Measurements from ENCODE around the gene IL26. TPM values are rescaled to one million over a fixed set of nuclear protein-coding genes. Genes with fewer than 3 reads are reported as not detected.

The IL26 gene
- total RNA-seq, 2 experiments from 2014 or later: 2.3 to 3.3 TPM

DNA sequence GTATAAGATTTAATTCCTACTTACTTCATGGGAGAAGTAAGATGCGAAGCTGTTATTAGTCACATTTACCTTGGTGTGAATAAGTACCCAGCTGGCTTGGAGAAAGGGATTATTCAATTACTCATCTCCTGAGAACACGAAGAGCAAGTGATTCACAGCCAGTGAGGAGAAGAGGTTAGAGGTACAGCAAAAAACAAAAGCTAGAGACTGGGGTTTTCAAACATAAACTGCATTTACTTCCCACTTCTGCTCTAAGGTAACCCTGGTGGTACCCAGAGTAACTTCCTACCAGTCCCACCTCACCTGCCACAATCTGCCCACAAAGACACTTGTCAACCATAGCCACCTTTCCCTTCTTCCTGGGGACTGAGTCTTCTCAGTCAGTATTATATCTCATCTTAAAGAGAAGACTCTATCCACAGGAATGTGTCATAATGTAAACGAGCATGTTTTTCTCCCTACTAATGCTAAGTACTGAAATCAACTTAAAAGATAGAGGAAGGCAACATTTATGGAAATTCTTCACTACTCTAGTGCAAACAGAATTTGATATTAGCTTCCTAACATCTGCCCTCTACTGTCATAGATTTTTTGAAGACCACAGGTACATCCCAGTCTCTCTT lies 33.8 kb upstream of the IL26 start:
- Mint-ChIP-seq H3K27me3 (peaks cover 55% of the 10 kb centered on the region), H3K9me3 (no peaks in the 10 kb centered on the region), H3K4me1 (peaks cover 29% of the 10 kb centered on the region), H3K27ac (peak overlapping the region; percentile 11), H3K36me3 (ENCODE audit: low read depth) (peaks cover 3% of the 10 kb centered on the region), H3K4me3 (no peak overlapping the region)
- CTCF ChIA-PET: interaction anchor here (0.6 to 1.0 kb wide), 2 partner anchors 36 to 57 kb away, joined by 4 read pairs; no protein-coding TSS in a partner anchor
- DNase-seq: peak; percentile 45
- POLR2A ChIA-PET: interaction anchor here (1.1 kb wide), 1 partner anchor 18 kb away, joined by 3 read pairs; no protein-coding TSS in a partner anchor

DNA sequence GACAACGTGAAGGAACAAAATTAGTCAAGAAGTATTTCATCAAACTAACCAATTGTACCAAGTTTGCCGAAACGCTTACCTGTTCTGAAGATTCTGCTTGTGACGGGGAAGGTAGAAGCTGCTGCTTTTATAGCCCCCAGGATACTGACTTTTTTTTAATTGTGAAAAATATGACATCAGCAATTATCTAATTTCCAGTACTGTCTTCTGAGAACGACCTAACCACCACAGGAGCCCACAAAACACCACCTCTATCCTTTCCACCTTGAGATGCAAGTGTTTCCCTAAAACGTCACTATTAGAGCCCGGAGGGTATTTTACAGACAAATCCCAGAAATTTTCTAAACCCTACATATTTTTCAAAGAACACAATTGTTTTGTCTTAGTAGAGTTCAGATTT lies 27.9 kb upstream of the IL26 start, which contains the start of gene IL22:
IL22 (minus strand) TSS at position 101 of the 400 bp plus-strand sequence. CDS start 156 bp downstream, outside the sequence.
- Mint-ChIP-seq H3K4me1 (peaks cover 19% of the 10 kb centered on the region), H3K36me3 (ENCODE audit: low read depth) (no peaks in the 10 kb centered on the region), H3K9me3 (no peaks in the 10 kb centered on the region), H3K27me3 (peaks cover 53% of the 10 kb centered on the region), H3K4me3 (no peak within 1 kb of the TSS), H3K27ac (no peak within 1 kb of the TSS)
- ChIA-PET POLR2A (interaction anchor here (1.5 kb wide), 1 partner anchor 37 kb away, joined by 3 read pairs; no protein-coding TSS in a partner anchor), CTCF (no interaction called here)
- DNase-seq: no peak

DNA sequence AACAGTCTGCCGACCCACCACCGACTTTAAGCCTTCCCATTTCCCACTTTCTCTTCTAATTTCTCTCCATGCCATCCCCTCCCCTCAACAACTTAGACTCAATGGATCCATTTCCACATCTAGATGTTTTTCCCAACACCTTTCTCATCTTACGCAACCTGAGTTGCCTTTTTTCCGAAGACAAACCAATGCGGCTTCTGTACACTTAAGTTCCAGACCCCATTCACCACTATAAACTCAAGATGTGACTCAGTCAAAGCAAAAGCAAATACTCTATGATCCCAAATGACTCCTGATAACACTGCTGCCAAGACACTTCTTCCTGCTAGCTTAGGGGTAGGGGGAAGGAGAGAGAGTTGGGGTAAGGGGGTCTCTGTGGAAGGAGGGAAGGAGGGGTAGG lies 26.5 kb upstream of the IL26 start:
- Mint-ChIP-seq H3K27ac (no peak overlapping the region), H3K4me1 (peaks cover 19% of the 10 kb centered on the region), H3K9me3 (no peaks in the 10 kb centered on the region), H3K36me3 (ENCODE audit: low read depth) (no peaks in the 10 kb centered on the region), H3K4me3 (no peak overlapping the region), H3K27me3 (peaks cover 49% of the 10 kb centered on the region)
- no peak for DNase-seq
- ChIA-PET POLR2A (no interaction called here), CTCF (no interaction called here)

DNA sequence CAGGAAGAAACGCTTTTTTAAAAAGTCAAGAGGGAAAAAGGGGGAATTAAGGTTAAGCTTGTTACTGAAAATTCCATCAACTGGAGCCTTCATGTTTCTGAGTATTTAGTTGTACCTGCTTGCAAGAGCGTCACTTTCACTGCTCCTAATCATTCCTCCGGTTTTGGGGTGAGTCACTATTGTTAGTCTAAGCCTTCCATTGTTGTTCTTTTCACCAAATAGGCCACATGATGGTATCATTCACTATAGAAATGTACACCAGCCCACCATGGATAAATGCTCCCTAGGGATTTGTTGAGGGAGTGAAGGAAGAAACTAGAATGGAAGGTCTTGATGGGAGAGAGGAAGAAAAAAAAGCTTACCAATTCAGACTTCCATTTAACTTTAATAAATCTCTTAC lies 24.8 kb upstream of the IL26 start:
- Mint-ChIP-seq H3K9me3 (no peaks in the 10 kb centered on the region), H3K27ac (no peak overlapping the region), H3K4me3 (no peak overlapping the region), H3K4me1 (peaks cover 19% of the 10 kb centered on the region), H3K27me3 (peaks cover 55% of the 10 kb centered on the region), H3K36me3 (ENCODE audit: low read depth) (no peaks in the 10 kb centered on the region)
- ChIA-PET CTCF (interaction anchor here (0.6 to 1.2 kb wide), 2 partner anchors 14 to 67 kb away, joined by 3 read pairs; no protein-coding TSS in a partner anchor), POLR2A (interaction anchor here (0.5 kb wide), 1 partner anchor 479 kb away, joined by 3 read pairs; no protein-coding TSS in a partner anchor)
- no peak for DNase-seq

DNA sequence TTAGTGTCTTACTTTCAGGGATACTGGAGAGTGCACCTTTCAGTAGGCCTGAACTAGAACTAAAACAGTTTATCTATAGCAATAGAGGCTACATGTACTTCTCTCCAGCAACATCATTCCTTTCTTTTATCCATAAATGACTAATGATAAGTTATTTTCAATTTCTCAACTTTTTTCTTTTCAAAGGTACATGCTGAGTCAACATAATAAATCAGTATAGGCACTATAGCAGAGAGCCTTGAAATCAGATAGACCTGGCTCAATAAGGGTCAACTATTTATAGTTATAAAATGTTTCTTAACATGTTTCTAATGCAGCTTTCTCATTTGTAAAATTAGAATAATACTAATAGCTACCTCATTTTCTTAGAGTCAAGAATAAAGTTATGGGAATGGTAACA lies 22.2 kb upstream of the IL26 start:
- CTCF ChIA-PET: interaction anchor here (0.9 to 1.0 kb wide), 2 partner anchors 11 to 25 kb away, joined by 3 to 4 read pairs; no protein-coding TSS in a partner anchor
- no peak overlapping the region for H3K27ac Mint-ChIP-seq
- peaks cover under 1% of the 10 kb centered on the region for H3K9me3 Mint-ChIP-seq
- H3K27me3 Mint-ChIP-seq: peaks cover 45% of the 10 kb centered on the region
- DNase-seq: no peak
- peaks cover 14% of the 10 kb centered on the region for H3K4me1 Mint-ChIP-seq
- no peaks in the 10 kb centered on the region for H3K36me3 Mint-ChIP-seq (ENCODE audit: low read depth)
- POLR2A ChIA-PET: no interaction called here
- H3K4me3 Mint-ChIP-seq: no peak overlapping the region

DNA sequence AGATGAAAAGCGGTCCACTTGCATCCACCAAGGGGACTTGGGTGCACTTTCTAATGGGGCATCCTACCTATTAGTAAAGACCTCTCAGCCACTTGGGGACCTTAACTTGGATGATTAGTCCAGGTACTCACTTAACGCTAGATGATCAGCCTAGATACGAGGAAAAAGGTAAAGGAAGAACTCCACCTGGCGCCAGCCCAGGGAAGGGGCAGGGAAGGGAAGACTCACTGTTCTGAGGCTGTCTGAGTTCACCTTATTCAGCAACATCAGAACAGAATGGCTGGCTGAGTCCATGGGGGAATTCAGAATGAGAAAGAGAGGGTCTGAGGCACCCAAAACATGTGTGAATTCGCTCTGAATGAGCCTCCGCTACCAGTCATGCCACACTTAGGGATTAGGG lies 20.7 kb upstream of the IL26 start:
- no peak overlapping the region for H3K4me3 Mint-ChIP-seq
- ChIA-PET CTCF (no interaction called here), POLR2A (no interaction called here)
- peaks cover 3% of the 10 kb centered on the region for H3K36me3 Mint-ChIP-seq (ENCODE audit: low read depth)
- no peak overlapping the region for H3K27ac Mint-ChIP-seq
- no peak for DNase-seq
- peaks cover 18% of the 10 kb centered on the region for H3K4me1 Mint-ChIP-seq
- peaks cover 5% of the 10 kb centered on the region for H3K9me3 Mint-ChIP-seq
- H3K27me3 Mint-ChIP-seq: peaks cover 32% of the 10 kb centered on the region

DNA sequence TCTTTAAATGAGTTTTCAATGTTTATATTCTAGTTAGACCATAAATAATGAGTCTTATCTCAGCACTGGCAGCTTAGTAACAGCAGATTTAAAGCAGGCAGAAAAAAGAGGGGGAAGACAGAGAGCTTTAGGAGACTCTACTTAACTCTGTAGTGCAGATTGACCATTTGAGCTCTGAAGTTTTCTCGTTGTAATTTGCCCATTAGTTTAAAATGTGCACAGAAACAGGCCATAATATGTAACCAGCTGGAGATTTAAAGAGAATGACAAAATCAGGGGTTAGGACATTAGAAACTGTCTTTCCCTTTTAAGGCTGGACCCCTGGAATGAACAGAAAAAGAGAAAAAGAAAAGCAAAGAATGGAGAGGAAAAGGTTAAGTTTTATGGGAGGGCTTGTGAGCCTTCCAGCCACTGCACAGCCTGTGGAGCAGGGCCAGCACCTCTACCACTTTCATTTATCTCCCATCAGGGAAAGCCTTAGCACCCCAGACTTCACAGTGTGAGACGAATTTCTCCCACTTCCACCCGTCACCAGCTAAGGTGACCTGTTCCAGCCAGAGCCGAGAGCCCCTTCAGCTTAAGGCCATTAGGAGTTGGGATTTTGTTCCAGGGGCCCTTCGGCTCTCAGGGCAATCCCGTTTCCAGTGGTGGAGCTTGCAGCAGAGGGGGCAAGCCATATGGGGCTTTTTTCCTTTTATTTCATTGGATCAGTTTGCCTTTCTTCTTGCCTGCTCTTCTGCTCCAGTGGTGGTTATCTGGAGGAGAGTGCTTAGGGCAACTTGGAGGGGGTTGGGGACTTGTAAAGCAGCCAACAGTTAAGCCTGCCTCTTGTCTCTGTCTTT lies 19.8 kb upstream of the IL26 start:
- Mint-ChIP-seq H3K27me3 (peaks cover 30% of the 10 kb centered on the region), H3K27ac (no peak overlapping the region), H3K36me3 (ENCODE audit: low read depth) (peaks cover 3% of the 10 kb centered on the region), H3K9me3 (peaks cover 5% of the 10 kb centered on the region), H3K4me1 (peaks cover 24% of the 10 kb centered on the region), H3K4me3 (no peak overlapping the region)
- ChIA-PET CTCF (interaction anchor here (0.9 to 1.3 kb wide), 2 partner anchors 14 to 205 kb away, joined by 3 to 4 read pairs; no protein-coding TSS in a partner anchor), POLR2A (no interaction called here)
- no peak for DNase-seq

DNA sequence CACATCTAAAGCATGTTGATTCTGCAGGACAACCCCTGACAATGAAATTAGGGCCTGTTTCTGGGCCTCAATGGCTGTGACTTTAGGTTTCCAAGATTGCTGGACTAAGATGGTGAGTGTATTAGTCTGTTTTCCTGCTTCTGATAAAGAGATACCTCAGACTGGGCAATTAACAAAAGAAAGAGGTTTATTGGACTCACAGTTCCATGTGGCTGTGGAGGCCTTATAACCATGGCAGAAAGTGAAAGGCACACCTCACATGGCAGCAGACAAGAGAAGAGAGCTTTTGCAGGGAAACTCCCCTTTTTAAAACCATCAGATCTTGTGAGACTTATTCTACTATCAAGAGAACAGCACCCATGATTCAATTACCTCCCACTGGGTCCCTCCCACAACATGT lies 17.2 kb upstream of the IL26 start:
- Mint-ChIP-seq H3K27ac (no peak overlapping the region), H3K27me3 (peaks cover 15% of the 10 kb centered on the region), H3K9me3 (peaks cover 7% of the 10 kb centered on the region), H3K4me3 (no peak overlapping the region), H3K36me3 (ENCODE audit: low read depth) (peaks cover 6% of the 10 kb centered on the region), H3K4me1 (peaks cover 43% of the 10 kb centered on the region)
- ChIA-PET CTCF (no interaction called here), POLR2A (interaction anchor here (1.2 kb wide), 1 partner anchor 464 kb away, joined by 3 read pairs; no protein-coding TSS in a partner anchor)
- no peak for DNase-seq

DNA sequence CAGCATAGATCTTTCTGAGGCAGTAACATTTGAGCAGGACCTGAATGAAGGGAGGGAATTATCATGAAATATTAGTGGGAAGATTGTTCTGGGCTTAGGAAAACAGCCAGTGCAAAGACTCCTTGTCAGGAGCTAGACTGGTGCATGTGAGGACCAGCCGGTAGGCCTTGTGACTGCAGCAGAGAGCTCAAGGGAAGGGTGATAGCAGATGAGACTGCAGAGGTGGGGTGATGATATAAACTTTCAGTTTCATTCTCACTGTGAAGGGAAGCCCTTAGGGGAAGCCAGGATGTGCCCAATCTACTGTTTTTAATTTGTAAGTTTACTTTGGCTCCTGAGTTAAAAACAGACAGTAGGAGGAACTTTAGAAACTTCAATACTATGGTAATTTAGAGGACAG lies 15.4 kb upstream of the IL26 start:
- Mint-ChIP-seq H3K4me3 (peak overlapping the region; percentile 50), H3K4me1 (peaks cover 61% of the 10 kb centered on the region), H3K9me3 (peaks cover 7% of the 10 kb centered on the region), H3K36me3 (ENCODE audit: low read depth) (peaks cover 6% of the 10 kb centered on the region), H3K27me3 (peaks cover under 1% of the 10 kb centered on the region), H3K27ac (peak overlapping the region; percentile 88)
- ChIA-PET CTCF (interaction anchor here (0.6 to 2.2 kb wide), 8 partner anchors 10 to 201 kb away, joined by 3 to 12 read pairs (median 3); no protein-coding TSS in a partner anchor), POLR2A (interaction anchor here (0.6 to 2.2 kb wide), 11 partner anchors 9 to 200 kb away, joined by 3 to 8 read pairs (median 3); partner anchors contain the start of gene IL26)
- peak; percentile 67 for DNase-seq

DNA sequence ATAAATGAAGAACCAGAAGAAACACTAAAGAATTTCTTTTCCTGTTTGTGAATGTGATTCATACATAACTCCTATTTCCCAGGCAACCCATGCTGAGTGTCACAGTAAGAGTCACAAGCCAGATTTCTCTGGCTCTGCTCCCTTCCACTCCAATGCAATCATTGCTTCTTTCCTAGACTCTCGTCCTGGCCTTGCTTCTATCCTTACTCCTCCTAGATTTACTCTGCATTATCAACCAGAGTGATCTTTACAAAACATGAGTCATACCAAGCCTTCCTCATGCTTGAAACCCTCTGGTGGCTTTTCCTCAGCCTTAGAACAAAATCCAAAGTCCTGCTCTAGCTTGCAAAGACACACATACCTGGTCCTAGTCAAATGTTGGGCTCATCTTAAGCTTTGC lies 14.5 kb upstream of the IL26 start:
- H3K4me1 Mint-ChIP-seq: peaks cover 68% of the 10 kb centered on the region
- peak overlapping the region; percentile 88 for H3K27ac Mint-ChIP-seq
- DNase-seq: no peak
- H3K4me3 Mint-ChIP-seq: no peak overlapping the region
- ChIA-PET POLR2A (interaction anchor here (2.2 kb wide), 1 partner anchor 38 kb away, joined by 6 read pairs; no protein-coding TSS in a partner anchor), CTCF (interaction anchor here (1.1 to 2.2 kb wide), 2 partner anchors 17 to 76 kb away, joined by 3 to 12 read pairs; no protein-coding TSS in a partner anchor)
- H3K36me3 Mint-ChIP-seq (ENCODE audit: low read depth): peaks cover 9% of the 10 kb centered on the region
- no peaks in the 10 kb centered on the region for H3K27me3 Mint-ChIP-seq
- peaks cover 7% of the 10 kb centered on the region for H3K9me3 Mint-ChIP-seq

DNA sequence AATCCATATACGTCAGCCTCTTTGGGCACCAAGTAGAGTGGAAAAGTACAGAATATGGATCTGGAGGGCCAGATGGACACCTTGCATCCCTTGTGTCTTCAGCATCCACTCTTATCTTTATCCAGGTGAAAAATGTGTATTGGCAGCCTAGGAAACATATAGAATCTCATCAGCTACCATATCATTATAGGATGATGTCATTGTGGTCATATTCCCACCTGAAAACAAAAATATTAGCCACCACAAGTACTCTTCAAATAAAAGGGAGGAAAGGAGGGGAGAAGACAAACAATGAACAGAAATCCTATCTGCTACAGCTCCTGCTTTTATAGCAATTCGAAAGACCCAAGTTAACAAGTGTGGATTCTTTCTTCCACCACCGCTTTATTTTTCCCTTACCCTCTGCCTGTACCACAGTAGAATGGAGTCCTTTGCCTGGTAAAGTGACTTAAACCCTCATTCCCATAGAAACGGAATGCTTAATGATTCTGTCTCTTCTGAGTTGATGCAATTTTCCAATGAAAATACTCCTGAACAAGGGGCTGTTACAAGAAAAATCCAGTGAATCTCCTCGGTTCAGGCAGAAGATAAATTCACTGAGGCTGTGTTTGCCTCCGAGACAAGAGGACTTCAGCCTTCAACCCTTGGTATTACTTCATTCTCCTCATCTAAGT lies 13.8 kb upstream of the IL26 start:
- no peak for DNase-seq
- H3K36me3 Mint-ChIP-seq (ENCODE audit: low read depth): peaks cover 9% of the 10 kb centered on the region
- no peak overlapping the region for H3K4me3 Mint-ChIP-seq
- POLR2A ChIA-PET: interaction anchor here (2.2 kb wide), 1 partner anchor 38 kb away, joined by 6 read pairs; no protein-coding TSS in a partner anchor
- no peaks in the 10 kb centered on the region for H3K27me3 Mint-ChIP-seq
- CTCF ChIA-PET: interaction anchor here (0.5 to 1.1 kb wide), 3 partner anchors 16 to 76 kb away, joined by 3 to 4 read pairs (median 3); no protein-coding TSS in a partner anchor
- H3K4me1 Mint-ChIP-seq: peaks cover 71% of the 10 kb centered on the region
- peak overlapping the region; percentile 88 for H3K27ac Mint-ChIP-seq
- peaks cover 7% of the 10 kb centered on the region for H3K9me3 Mint-ChIP-seq

DNA sequence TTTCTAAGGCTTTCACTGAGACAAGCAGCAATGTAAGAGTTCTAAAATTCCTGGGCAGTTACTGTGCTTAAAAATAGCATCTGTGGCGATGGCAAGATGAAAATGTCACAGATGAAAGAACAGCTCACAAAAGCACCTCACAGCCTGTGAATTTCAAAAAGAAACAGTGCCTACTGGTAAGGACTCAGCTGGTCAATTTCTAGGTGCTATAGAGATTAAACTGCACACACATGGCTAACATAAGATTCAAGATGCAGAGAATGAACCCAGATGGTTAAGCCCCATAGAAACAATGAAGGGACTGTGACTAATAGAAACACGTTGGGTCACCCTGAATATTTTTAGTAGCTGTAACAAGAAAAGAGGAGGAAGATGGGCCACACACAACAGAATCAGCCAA lies 12.0 kb upstream of the IL26 start:
- ChIA-PET POLR2A (interaction anchor here (0.9 kb wide), 1 partner anchor 119 kb away, joined by 3 read pairs; no protein-coding TSS in a partner anchor), CTCF (interaction anchor here (1.0 to 2.4 kb wide), 3 partner anchors 14 to 79 kb away, joined by 3 to 9 read pairs (median 8); no protein-coding TSS in a partner anchor)
- H3K27me3 Mint-ChIP-seq: peaks cover 1% of the 10 kb centered on the region
- peaks cover 9% of the 10 kb centered on the region for H3K36me3 Mint-ChIP-seq (ENCODE audit: low read depth)
- no peak for DNase-seq
- H3K9me3 Mint-ChIP-seq: peaks cover 4% of the 10 kb centered on the region
- no peak overlapping the region for H3K4me3 Mint-ChIP-seq
- H3K4me1 Mint-ChIP-seq: peaks cover 78% of the 10 kb centered on the region
- H3K27ac Mint-ChIP-seq: no peak overlapping the region
